Measurements from ENCODE around the gene CDK13. TPM values are rescaled to one million over a fixed set of nuclear protein-coding genes. Genes with fewer than 3 reads are reported as not detected.

Gene CDK13
- polyA plus RNA-seq, 2 of the 4 experiments (the other 2 are of a cell fraction) = 18.2 to 39.6 TPM

DNA sequence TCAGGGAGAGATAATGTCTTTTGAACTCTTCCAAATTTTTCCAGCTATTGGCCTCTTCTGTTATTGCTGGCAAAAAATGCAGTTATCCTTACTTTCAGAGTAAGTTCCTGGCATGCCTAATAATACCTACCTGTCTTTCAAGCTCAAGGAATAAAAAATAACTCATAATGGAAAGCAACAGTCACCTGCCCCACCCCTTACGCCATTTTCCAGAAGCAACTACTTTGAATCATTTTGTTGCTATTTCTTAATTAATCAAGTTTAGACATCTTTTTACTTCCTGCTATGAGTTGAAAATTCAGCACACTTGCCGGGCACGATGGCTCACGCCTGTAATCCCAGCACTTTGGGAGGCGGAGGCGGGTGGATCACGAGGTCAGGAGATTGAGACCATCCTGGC is 23.0 kb upstream of the CDK13 start:
- Histone ChIP-seq H3K9me3 (no peaks in the 10 kb centered on the region), H3K4me1 (no peaks in the 10 kb centered on the region), H3K4me2 (no peak overlapping the region), H3K27ac (no peak overlapping the region), H3K4me3 (no peak overlapping the region)
- ChIA-PET POLR2A (no interaction called here), CTCF (interaction anchor here (0.7 kb wide), 1 partner anchor 533 kb away, joined by 3 read pairs; no protein-coding TSS in a partner anchor)
- TF ChIP-seq EHMT2 (IDR thresholded peaks at IDR 0.05; ENCODE audit: low read depth) = no peak
- TF ChIP-seq RFX5 (IDR thresholded peaks at IDR 0.05) = no peak
- no peak for DNase-seq (ENCODE audit: low read depth in 1 of 2, low spot score in 1 of 2)
- WGBS (ENCODE audit: missing lambda C conversion rate) = 85% methylated on average over 7 of the region's 7 CpGs
- FAIRE-seq = no peak
- ATAC-seq = no peak

DNA sequence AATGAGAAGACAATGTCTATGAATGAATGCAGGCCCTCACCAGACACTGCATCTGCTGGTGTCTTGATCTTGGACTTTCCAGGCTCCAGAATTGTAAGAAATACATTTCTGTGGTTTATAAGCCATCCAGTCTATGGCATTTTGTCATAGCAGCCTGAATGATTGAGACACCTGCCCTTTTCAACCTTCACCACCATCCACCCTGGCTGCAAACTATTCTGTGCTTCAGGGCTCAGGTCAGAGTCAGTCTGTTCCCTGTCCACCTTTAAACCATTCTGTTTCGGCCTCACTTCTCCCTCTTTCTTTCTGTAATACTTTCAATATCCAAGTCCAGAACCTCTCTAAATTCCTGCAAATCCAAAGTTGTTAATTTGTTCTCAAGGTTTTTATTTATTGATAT is 15.9 kb upstream of the CDK13 start:
- CTCF ChIA-PET = no interaction called here
- no peak overlapping the region for H3K4me3 ChIP-seq
- DNase-seq (ENCODE audit: low read depth in 1 of 2, low spot score in 1 of 2) (no peak), FAIRE-seq (no peak), ATAC-seq (no peak)
- H3K4me1 ChIP-seq = no peaks in the 10 kb centered on the region
- POLR2A ChIA-PET = no interaction called here
- no peak overlapping the region for H3K27ac ChIP-seq
- H3K4me2 ChIP-seq = no peak overlapping the region
- TF ChIP-seq ZNF302 (CRISPR knock-in tag; IDR thresholded peaks at IDR 0.05) (no peak), MYC (IDR thresholded peaks at IDR 0.05; ENCODE audit: borderline replicate concordance, low read length) (no peak), FOSL2 (IDR thresholded peaks at IDR 0.05) (no peak), FOSL2 (CRISPR knock-in tag; IDR thresholded peaks at IDR 0.05) (no peak), NPAS2 (CRISPR knock-in tag; IDR thresholded peaks at IDR 0.05; ENCODE audit: borderline replicate concordance) (no peak), EP300 (IDR thresholded peaks at IDR 0.05) (no peak), CHD4 (IDR thresholded peaks at IDR 0.05; ENCODE audit: borderline replicate concordance) (no peak), HOXB5 (CRISPR knock-in tag; IDR thresholded peaks at IDR 0.05) (no peak), EHF (CRISPR knock-in tag; IDR thresholded peaks at IDR 0.05) (no peak), EHMT2 (IDR thresholded peaks at IDR 0.05; ENCODE audit: low read depth) (no peak)
- no peaks in the 10 kb centered on the region for H3K9me3 ChIP-seq
- 74% methylated on average over 1 of the region's 1 CpG for WGBS (ENCODE audit: missing lambda C conversion rate)

DNA sequence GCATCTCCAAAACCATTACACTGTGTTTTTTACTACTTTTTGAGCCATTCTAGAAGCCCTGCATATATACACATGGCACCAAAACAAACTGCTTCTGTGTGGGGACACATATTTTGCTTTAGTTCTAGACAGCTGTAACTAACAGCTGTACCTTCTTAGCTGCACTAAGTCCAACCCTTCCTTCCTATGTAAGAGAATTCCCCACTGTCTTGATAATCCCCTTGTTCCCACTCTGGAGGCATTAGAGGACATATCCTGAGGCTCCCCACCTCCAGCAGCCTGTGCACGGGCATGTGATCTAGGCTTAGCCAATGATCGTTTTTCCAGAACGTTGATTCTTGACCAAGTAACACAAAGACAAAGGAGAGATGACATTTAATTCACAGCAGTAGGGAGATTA is 13.3 kb upstream of the CDK13 start:
- ChIA-PET POLR2A (no interaction called here), CTCF (interaction anchor here (1.0 to 1.7 kb wide), 2 partner anchors 41 to 115 kb away, joined by 3 to 4 read pairs; no protein-coding TSS in a partner anchor)
- DNase-seq (ENCODE audit: low read depth in 1 of 2, low spot score in 1 of 2) = no peak
- ATAC-seq = no peak
- FAIRE-seq = no peak
- Histone ChIP-seq H3K4me2 (no peak overlapping the region), H3K4me3 (no peak overlapping the region), H3K27ac (no peak overlapping the region), H3K9me3 (no peaks in the 10 kb centered on the region), H3K4me1 (no peaks in the 10 kb centered on the region)
- 4% methylated on average over 3 of the region's 3 CpGs for WGBS (ENCODE audit: missing lambda C conversion rate)
- TF ChIP-seq ELK1 (IDR thresholded peaks at IDR 0.05; ENCODE audit: low read depth, low read length) = no peak
- TF ChIP-seq NR3C1 (IDR thresholded peaks at IDR 0.05) = no peak
- no peak for TF ChIP-seq ATOH8 (CRISPR knock-in tag; IDR thresholded peaks at IDR 0.05; ENCODE audit: low read depth)

DNA sequence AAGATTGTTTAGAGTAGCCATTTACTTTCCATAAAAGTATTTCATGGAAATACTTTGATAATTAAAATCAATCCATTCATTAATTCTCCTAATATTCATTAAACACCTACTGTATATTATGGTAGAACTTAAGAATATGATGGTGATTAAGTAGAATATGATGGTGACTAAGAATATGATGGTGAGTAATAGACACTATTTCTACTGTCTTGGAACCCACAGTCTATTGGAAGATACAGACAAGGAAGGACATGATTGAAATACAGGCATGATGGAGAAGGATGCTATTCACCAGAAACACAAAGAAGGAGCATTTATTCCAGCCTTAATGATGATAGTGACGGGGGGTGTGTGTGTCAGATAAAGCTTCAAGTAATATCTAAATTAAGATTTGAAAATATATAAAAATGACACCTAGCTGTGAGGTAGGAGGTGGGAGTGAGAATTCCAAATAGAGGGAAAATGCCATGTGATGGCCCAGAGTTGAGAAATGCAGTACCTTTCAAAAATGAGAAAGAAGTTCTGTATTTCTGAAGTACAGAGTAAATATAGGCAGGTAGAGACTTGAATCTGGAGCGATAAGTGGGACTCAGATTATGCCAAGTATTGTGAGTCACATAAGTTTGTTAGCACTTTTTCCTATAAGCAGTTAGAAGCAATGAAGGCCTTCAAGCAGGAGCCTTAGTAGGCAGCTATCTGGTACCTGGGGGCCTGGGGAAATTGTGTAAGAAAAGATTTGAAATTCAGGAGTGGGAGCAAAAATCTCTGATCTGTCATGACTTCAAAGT is 12.5 kb upstream of the CDK13 start:
- TF ChIP-seq EP300 (IDR thresholded peaks at IDR 0.05) = no peak
- TF ChIP-seq ZSCAN20 (CRISPR knock-in tag; IDR thresholded peaks at IDR 0.05) = no peak
- TF ChIP-seq KDM1A (IDR thresholded peaks at IDR 0.05; ENCODE audit: low read depth) = no peak
- TF ChIP-seq PHF8 (IDR thresholded peaks at IDR 0.05; ENCODE audit: borderline replicate concordance, low read depth) = no peak
- no peak for TF ChIP-seq NPAS2 (CRISPR knock-in tag; IDR thresholded peaks at IDR 0.05; ENCODE audit: borderline replicate concordance)
- no peak for TF ChIP-seq TFCP2L1 (CRISPR knock-in tag; IDR thresholded peaks at IDR 0.05)
- no peak for TF ChIP-seq HES2 (IDR thresholded peaks at IDR 0.05)
- no peak for TF ChIP-seq RAD21 (conservative IDR thresholded peaks at IDR 0.05 in 1 of 2, IDR thresholded peaks at IDR 0.05 in 1 of 2)
- TF ChIP-seq MAZ (IDR thresholded peaks at IDR 0.05; ENCODE audit: borderline replicate concordance, low read depth, low read length) = no peak
- TF ChIP-seq RFX5 (IDR thresholded peaks at IDR 0.05) = no peak
- TF ChIP-seq POLR2A (IDR thresholded peaks at IDR 0.05; ENCODE audit: low read length) = no peak
- TF ChIP-seq ESRRA (IDR thresholded peaks at IDR 0.05; ENCODE audit: borderline replicate concordance, low read length) = no peak
- TF ChIP-seq POLR2AphosphoS2 (conservative IDR thresholded peaks at IDR 0.05; ENCODE audit: low read length) = no peak
- TF ChIP-seq EHMT2 (IDR thresholded peaks at IDR 0.05; ENCODE audit: low read depth) = no peak
- no peak for TF ChIP-seq E2F6 (IDR thresholded peaks at IDR 0.05; ENCODE audit: borderline replicate concordance, low read depth)
- TF ChIP-seq CBX2 (IDR thresholded peaks at IDR 0.05; ENCODE audit: borderline replicate concordance, low read depth) = no peak
- TF ChIP-seq RCOR1 (IDR thresholded peaks at IDR 0.05; ENCODE audit: low read depth, low read length) = no peak
- TF ChIP-seq, protein P1, sequence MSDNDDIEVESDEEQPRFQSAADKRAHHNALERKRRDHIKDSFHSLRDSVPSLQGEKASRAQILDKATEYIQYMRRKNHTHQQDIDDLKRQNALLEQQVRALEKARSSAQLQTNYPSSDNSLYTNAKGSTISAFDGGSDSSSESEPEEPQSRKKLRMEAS (IDR thresholded peaks at IDR 0.05) = no peak
- TF ChIP-seq ZC3H11A (IDR thresholded peaks at IDR 0.05) = no peak
- H3K4me1 ChIP-seq = no peaks in the 10 kb centered on the region
- ChIA-PET CTCF (interaction anchor here (0.6 to 1.7 kb wide), 4 partner anchors 21 to 115 kb away, joined by 3 to 4 read pairs (median 3); no protein-coding TSS in a partner anchor), POLR2A (no interaction called here)
- H3K4me3 ChIP-seq = no peak overlapping the region
- no peak overlapping the region for H3K27ac ChIP-seq
- FAIRE-seq = no peak
- WGBS (ENCODE audit: missing lambda C conversion rate) = 79% methylated on average over 2 of the region's 2 CpGs
- DNase-seq (ENCODE audit: low read depth in 1 of 2, low spot score in 1 of 2) = no peak
- H3K4me2 ChIP-seq = no peak overlapping the region
- H3K9me3 ChIP-seq = no peaks in the 10 kb centered on the region
- ATAC-seq = no peak

Measured in A549 (cell line).